ENCODE results near the gene BACE1. TPM values are rescaled to one million over a fixed set of nuclear protein-coding genes. Genes with fewer than 3 reads are reported as not detected.
A peak's percentile ranks its signal among the peaks of the same experiment; 100 is the strongest.

Gene BACE1
- total RNA-seq, 1 donor from 2014 or later: 9.4 TPM

GRCh38 chr11:117313091-117313490, 3.0 kb downstream of the BACE1 start:
- Histone ChIP-seq H3K9me3 (ENCODE audit: control insufficient read depth in 3 of 3, low read length in 3 of 3) (no peaks in the 10 kb centered on the region), H3K27ac (ENCODE audit: low read depth, low read length) (no peak overlapping the region), H3K27me3 (ENCODE audit: control insufficient read depth in 3 of 3, insufficient read depth in 3 of 3, low read length in 3 of 3) (no peaks in the 10 kb centered on the region), H3K4me3 (ENCODE audit: low read length in 3 of 3) (no peak overlapping the region), H3K9ac (ENCODE audit: low read depth in 1 of 3, low read length in 3 of 3) (no peak overlapping the region), H3K4me1 (ENCODE audit: control insufficient read depth in 3 of 3, insufficient read depth in 3 of 3, low read length in 3 of 3) (peaks cover 20 to 25% (median 22%) of the 10 kb centered on the region in 3 donors), H3K36me3 (ENCODE audit: control insufficient read depth in 3 of 3, insufficient read depth in 3 of 3, low read length in 3 of 3) (no peaks in the 10 kb centered on the region)

- Histone ChIP-seq H3K36me3 (ENCODE audit: control insufficient read depth in 3 of 3, insufficient read depth in 3 of 3, low read length in 3 of 3) (no peaks in the 10 kb centered on the region), H3K4me1 (ENCODE audit: control insufficient read depth in 3 of 3, insufficient read depth in 3 of 3, low read length in 3 of 3) (peaks cover 4 to 7% (median 7%) of the 10 kb centered on the region in 3 donors), H3K27ac (ENCODE audit: low read depth, low read length) (no peak overlapping the region), H3K4me3 (ENCODE audit: low read length in 3 of 3) (no peak overlapping the region), H3K9me3 (ENCODE audit: control insufficient read depth in 3 of 3, low read length in 3 of 3) (no peaks in the 10 kb centered on the region), H3K27me3 (ENCODE audit: control insufficient read depth in 3 of 3, insufficient read depth in 3 of 3, low read length in 3 of 3) (no peaks in the 10 kb centered on the region), H3K9ac (ENCODE audit: low read depth in 1 of 3, low read length in 3 of 3) (no peak overlapping the region)
These were observed 6.7 kb downstream of the BACE1 start for GRCh38 chr11:117309310-117309709.

- Histone ChIP-seq H3K27me3 (ENCODE audit: control insufficient read depth in 3 of 3, insufficient read depth in 3 of 3, low read length in 3 of 3) (no peaks in the 10 kb centered on the region), H3K27ac (ENCODE audit: low read depth, low read length) (no peak overlapping the region), H3K4me1 (ENCODE audit: control insufficient read depth in 3 of 3, insufficient read depth in 3 of 3, low read length in 3 of 3) (peaks cover 0 to 6% (median 6%) of the 10 kb centered on the region in 3 donors), H3K4me3 (ENCODE audit: low read length in 3 of 3) (no peak overlapping the region), H3K9ac (ENCODE audit: low read depth in 1 of 3, low read length in 3 of 3) (no peak overlapping the region), H3K9me3 (ENCODE audit: control insufficient read depth in 3 of 3, low read length in 3 of 3) (no peaks in the 10 kb centered on the region), H3K36me3 (ENCODE audit: control insufficient read depth in 3 of 3, insufficient read depth in 3 of 3, low read length in 3 of 3) (no peaks in the 10 kb centered on the region)
These were observed 10.9 kb downstream of the BACE1 start for GRCh38 chr11:117305145-117305544.

GRCh38 chr11:117303646-117304315, 12.3 kb downstream of the BACE1 start:
- Histone ChIP-seq H3K27me3 (ENCODE audit: control insufficient read depth in 3 of 3, insufficient read depth in 3 of 3, low read length in 3 of 3) (no peaks in the 10 kb centered on the region), H3K4me3 (ENCODE audit: low read length in 3 of 3) (no peak overlapping the region), H3K27ac (ENCODE audit: low read depth, low read length) (no peak overlapping the region), H3K9ac (ENCODE audit: low read depth in 1 of 3, low read length in 3 of 3) (no peak overlapping the region), H3K4me1 (ENCODE audit: control insufficient read depth in 3 of 3, insufficient read depth in 3 of 3, low read length in 3 of 3) (peaks cover 0 to 13% (median 6%) of the 10 kb centered on the region in 3 donors), H3K9me3 (ENCODE audit: control insufficient read depth in 3 of 3, low read length in 3 of 3) (no peaks in the 10 kb centered on the region), H3K36me3 (ENCODE audit: control insufficient read depth in 3 of 3, insufficient read depth in 3 of 3, low read length in 3 of 3) (no peaks in the 10 kb centered on the region)

- H3K4me3 ChIP-seq (ENCODE audit: low read length in 3 of 3): no peak overlapping the region
- H3K27ac ChIP-seq (ENCODE audit: low read depth, low read length): no peak overlapping the region
- H3K27me3 ChIP-seq (ENCODE audit: control insufficient read depth in 3 of 3, insufficient read depth in 3 of 3, low read length in 3 of 3): no peaks in the 10 kb centered on the region
- H3K9ac ChIP-seq (ENCODE audit: low read depth in 1 of 3, low read length in 3 of 3): no peak overlapping the region
- H3K36me3 ChIP-seq (ENCODE audit: control insufficient read depth in 3 of 3, insufficient read depth in 3 of 3, low read length in 3 of 3): no peaks in the 10 kb centered on the region
- peaks cover 0 to 13% (median 6%) of the 10 kb centered on the region in 3 donors for H3K4me1 ChIP-seq (ENCODE audit: control insufficient read depth in 3 of 3, insufficient read depth in 3 of 3, low read length in 3 of 3)
- H3K9me3 ChIP-seq (ENCODE audit: control insufficient read depth in 3 of 3, low read length in 3 of 3): no peaks in the 10 kb centered on the region
These were observed 13.0 kb downstream of the BACE1 start for GRCh38 chr11:117303101-117303500.

- Histone ChIP-seq H3K27me3 (ENCODE audit: control insufficient read depth in 3 of 3, insufficient read depth in 3 of 3, low read length in 3 of 3) (no peaks in the 10 kb centered on the region), H3K36me3 (ENCODE audit: control insufficient read depth in 3 of 3, insufficient read depth in 3 of 3, low read length in 3 of 3) (no peaks in the 10 kb centered on the region), H3K9me3 (ENCODE audit: control insufficient read depth in 3 of 3, low read length in 3 of 3) (no peaks in the 10 kb centered on the region), H3K27ac (ENCODE audit: low read depth, low read length) (no peak overlapping the region), H3K4me3 (ENCODE audit: low read length in 3 of 3) (no peak overlapping the region), H3K4me1 (ENCODE audit: control insufficient read depth in 3 of 3, insufficient read depth in 3 of 3, low read length in 3 of 3) (peaks cover 0 to 13% (median 6%) of the 10 kb centered on the region in 3 donors), H3K9ac (ENCODE audit: low read depth in 1 of 3, low read length in 3 of 3) (no peak overlapping the region)
These were observed 13.8 kb downstream of the BACE1 start for GRCh38 chr11:117302228-117302627.

- Histone ChIP-seq H3K4me3 (ENCODE audit: low read length in 3 of 3) (no peak overlapping the region), H3K9ac (ENCODE audit: low read depth in 1 of 3, low read length in 3 of 3) (no peak overlapping the region), H3K27ac (ENCODE audit: low read depth, low read length) (no peak overlapping the region), H3K4me1 (ENCODE audit: control insufficient read depth in 3 of 3, insufficient read depth in 3 of 3, low read length in 3 of 3) (peaks cover 0 to 13% (median 6%) of the 10 kb centered on the region in 3 donors), H3K36me3 (ENCODE audit: control insufficient read depth in 3 of 3, insufficient read depth in 3 of 3, low read length in 3 of 3) (peaks cover 3 to 5% (median 4%) of the 10 kb centered on the region in 3 donors), H3K9me3 (ENCODE audit: control insufficient read depth in 3 of 3, low read length in 3 of 3) (no peaks in the 10 kb centered on the region), H3K27me3 (ENCODE audit: control insufficient read depth in 3 of 3, insufficient read depth in 3 of 3, low read length in 3 of 3) (no peaks in the 10 kb centered on the region)
These were observed 15.3 kb downstream of the BACE1 start for GRCh38 chr11:117300773-117301172.

- Histone ChIP-seq H3K36me3 (ENCODE audit: control insufficient read depth in 3 of 3, insufficient read depth in 3 of 3, low read length in 3 of 3) (peaks cover 5 to 10% (median 7%) of the 10 kb centered on the region in 3 donors), H3K27ac (ENCODE audit: low read depth, low read length) (no peak overlapping the region), H3K9ac (ENCODE audit: low read depth in 1 of 3, low read length in 3 of 3) (peak overlapping the region in 1 of 3 donors; percentile 50), H3K9me3 (ENCODE audit: control insufficient read depth in 3 of 3, low read length in 3 of 3) (no peaks in the 10 kb centered on the region), H3K27me3 (ENCODE audit: control insufficient read depth in 3 of 3, insufficient read depth in 3 of 3, low read length in 3 of 3) (no peaks in the 10 kb centered on the region), H3K4me1 (ENCODE audit: control insufficient read depth in 3 of 3, insufficient read depth in 3 of 3, low read length in 3 of 3) (peaks cover 0 to 12% (median 6%) of the 10 kb centered on the region in 3 donors), H3K4me3 (ENCODE audit: low read length in 3 of 3) (no peak overlapping the region)
These were observed 15.8 kb downstream of the BACE1 start for GRCh38 chr11:117300283-117300663.

- peak overlapping the region in 1 of 3 donors; percentile 8 for H3K9ac ChIP-seq (ENCODE audit: low read depth in 1 of 3, low read length in 3 of 3)
- H3K9me3 ChIP-seq (ENCODE audit: control insufficient read depth in 3 of 3, low read length in 3 of 3): no peaks in the 10 kb centered on the region
- peaks cover 0 to 9% (median 6%) of the 10 kb centered on the region in 3 donors for H3K4me1 ChIP-seq (ENCODE audit: control insufficient read depth in 3 of 3, insufficient read depth in 3 of 3, low read length in 3 of 3)
- peaks cover 5 to 13% (median 12%) of the 10 kb centered on the region in 3 donors for H3K36me3 ChIP-seq (ENCODE audit: control insufficient read depth in 3 of 3, insufficient read depth in 3 of 3, low read length in 3 of 3)
- no peak overlapping the region for H3K27ac ChIP-seq (ENCODE audit: low read depth, low read length)
- no peaks in the 10 kb centered on the region for H3K27me3 ChIP-seq (ENCODE audit: control insufficient read depth in 3 of 3, insufficient read depth in 3 of 3, low read length in 3 of 3)
- H3K4me3 ChIP-seq (ENCODE audit: low read length in 3 of 3): no peak overlapping the region
These were observed 16.4 kb downstream of the BACE1 start for GRCh38 chr11:117299351-117300282.

- peaks cover 0 to 8% (median 6%) of the 10 kb centered on the region in 3 donors for H3K4me1 ChIP-seq (ENCODE audit: control insufficient read depth in 3 of 3, insufficient read depth in 3 of 3, low read length in 3 of 3)
- H3K9ac ChIP-seq (ENCODE audit: low read depth in 1 of 3, low read length in 3 of 3): no peak overlapping the region
- no peak overlapping the region for H3K27ac ChIP-seq (ENCODE audit: low read depth, low read length)
- H3K27me3 ChIP-seq (ENCODE audit: control insufficient read depth in 3 of 3, insufficient read depth in 3 of 3, low read length in 3 of 3): no peaks in the 10 kb centered on the region
- H3K36me3 ChIP-seq (ENCODE audit: control insufficient read depth in 3 of 3, insufficient read depth in 3 of 3, low read length in 3 of 3): peaks cover 10 to 17% (median 16%) of the 10 kb centered on the region in 3 donors
- no peaks in the 10 kb centered on the region for H3K9me3 ChIP-seq (ENCODE audit: control insufficient read depth in 3 of 3, low read length in 3 of 3)
- no peak overlapping the region for H3K4me3 ChIP-seq (ENCODE audit: low read length in 3 of 3)
These were observed 17.9 kb downstream of the BACE1 start for GRCh38 chr11:117298195-117298594.
